WERI-Rb-1 (cell line): ENCODE data around the gene IGF2BP3.

Experiments used
- DNase-seq: peaks from one replicate; pipeline ENCODE4 v3.0.0-alpha.2; 2020
- H3K27ac ChIP-seq: fragments of 250-450 bp; sonication (Bioruptor Pico); 2 replicates; pipeline ENCODE4 v1.5.1; 2020; ENCODE audit warnings: mild to moderate bottlenecking, moderate library complexity
- H3K27me3 ChIP-seq: fragments of 250-450 bp; sonication (Bioruptor Pico); 2 replicates; pipeline ENCODE4 v1.5.1; 2021; ENCODE audit warnings: mild to moderate bottlenecking, low read depth, moderate library complexity; ENCODE audit not compliant: insufficient read depth, severe bottlenecking
- H3K36me3 ChIP-seq: fragments of 250-450 bp; sonication (Bioruptor Pico); 2 replicates; pipeline ENCODE4 v1.5.1; 2020; ENCODE audit warnings: mild to moderate bottlenecking, moderate library complexity
- H3K4me3 ChIP-seq: 2 replicates; pipeline ENCODE4 v1.5.1; 2011; ENCODE audit warnings: low read depth, mild to moderate bottlenecking, control low read depth, low read length
- H3K9me3 ChIP-seq: fragments of 250-450 bp; sonication (Bioruptor Pico); 2 replicates; pipeline ENCODE4 v1.5.1; 2021; ENCODE audit warnings: mild to moderate bottlenecking, moderate library complexity; ENCODE audit not compliant: severe bottlenecking
- CTCF ChIP-seq: IDR thresholded peaks from 2 replicates; pipeline ENCODE4 v1.5.1; 2011; ENCODE audit warnings: low read depth, mild to moderate bottlenecking, control low read depth, inconsistent platforms, low read length

IGF2BP3 gene

GRCh38 chr7:23469150-23469960 is 936 bp downstream of the IGF2BP3 start:
- Histone ChIP-seq H3K9me3 (no peaks in the 10 kb centered on the region), H3K4me3 (peak overlapping the region; percentile 93), H3K27me3 (no peaks in the 10 kb centered on the region), H3K27ac (peak overlapping the region; percentile 99), H3K36me3 (peaks cover 11% of the 10 kb centered on the region)
- no peak for DNase-seq
- no peak for TF ChIP-seq CTCF

GRCh38 chr7:23468526-23469149 is 1.7 kb downstream of the IGF2BP3 start:
- peak overlapping the region; percentile 99 for H3K27ac ChIP-seq
- H3K27me3 ChIP-seq = no peaks in the 10 kb centered on the region
- H3K36me3 ChIP-seq = peaks cover 18% of the 10 kb centered on the region
- H3K9me3 ChIP-seq = no peaks in the 10 kb centered on the region
- no peak for DNase-seq
- H3K4me3 ChIP-seq = peak overlapping the region; percentile 93
- 0 out of 2 replicates have a peak, but pooled peaks have one; percentile 3 for TF ChIP-seq CTCF

- Histone ChIP-seq H3K4me3 (peak overlapping the region; percentile 93), H3K27me3 (no peaks in the 10 kb centered on the region), H3K27ac (peak overlapping the region; percentile 99), H3K9me3 (no peaks in the 10 kb centered on the region), H3K36me3 (peaks cover 25% of the 10 kb centered on the region)
- TF ChIP-seq CTCF = no peak
- peak; percentile 74 for DNase-seq
Measured at GRCh38 chr7:23467806-23468525, 2.3 kb downstream of the IGF2BP3 start.

- no peaks in the 10 kb centered on the region for H3K9me3 ChIP-seq
- no peaks in the 10 kb centered on the region for H3K27me3 ChIP-seq
- H3K27ac ChIP-seq = peak overlapping the region; percentile 99
- H3K4me3 ChIP-seq = peak overlapping the region; percentile 93
- DNase-seq = no peak
- no peak for TF ChIP-seq CTCF
- H3K36me3 ChIP-seq = peaks cover 30% of the 10 kb centered on the region
Measured at GRCh38 chr7:23467291-23467805, 2.9 kb downstream of the IGF2BP3 start.

GRCh38 chr7:23462846-23463245 is 7.4 kb downstream of the IGF2BP3 start:
- Histone ChIP-seq H3K9me3 (no peaks in the 10 kb centered on the region), H3K36me3 (peaks cover 52% of the 10 kb centered on the region), H3K27me3 (no peaks in the 10 kb centered on the region), H3K4me3 (no peak overlapping the region), H3K27ac (no peak overlapping the region)
- DNase-seq = no peak
- TF ChIP-seq CTCF = peak; percentile 21; the same call in 1 of the 2 replicates
